ENCODE measurements around the gene GALNT16.

Gene GALNT16

DNA sequence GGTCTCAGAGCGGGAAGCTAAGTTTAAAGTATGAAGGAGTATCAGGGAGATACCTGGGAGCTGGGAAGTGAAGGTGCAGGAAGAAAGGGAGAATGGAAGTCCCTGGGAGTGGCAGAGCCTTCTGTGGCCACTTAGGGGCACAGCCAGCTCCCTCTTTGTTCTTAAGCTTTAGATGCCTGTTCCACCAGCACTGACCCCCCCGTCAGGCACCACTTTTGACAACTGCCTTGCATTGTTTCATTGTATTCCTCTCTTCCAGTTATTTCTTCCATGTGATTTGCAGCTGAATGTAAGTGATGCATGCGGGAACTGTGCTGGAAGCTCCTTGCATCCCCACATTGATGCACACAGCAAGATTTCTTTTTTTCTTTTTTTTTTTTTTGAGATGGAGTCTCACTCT lies 2.6 kb downstream of the GALNT16 start:
- H3K4me3 ChIP-seq (replicated peaks; ENCODE audit: insufficient read depth, low read length), result no peak overlapping the region
- peaks cover 11% of the 10 kb centered on the region for H3K27me3 ChIP-seq (ENCODE audit: insufficient read depth, poor library complexity, severe bottlenecking)
- no peak overlapping the region for H3K27ac ChIP-seq (replicated peaks)
- TF ChIP-seq, protein P1, sequence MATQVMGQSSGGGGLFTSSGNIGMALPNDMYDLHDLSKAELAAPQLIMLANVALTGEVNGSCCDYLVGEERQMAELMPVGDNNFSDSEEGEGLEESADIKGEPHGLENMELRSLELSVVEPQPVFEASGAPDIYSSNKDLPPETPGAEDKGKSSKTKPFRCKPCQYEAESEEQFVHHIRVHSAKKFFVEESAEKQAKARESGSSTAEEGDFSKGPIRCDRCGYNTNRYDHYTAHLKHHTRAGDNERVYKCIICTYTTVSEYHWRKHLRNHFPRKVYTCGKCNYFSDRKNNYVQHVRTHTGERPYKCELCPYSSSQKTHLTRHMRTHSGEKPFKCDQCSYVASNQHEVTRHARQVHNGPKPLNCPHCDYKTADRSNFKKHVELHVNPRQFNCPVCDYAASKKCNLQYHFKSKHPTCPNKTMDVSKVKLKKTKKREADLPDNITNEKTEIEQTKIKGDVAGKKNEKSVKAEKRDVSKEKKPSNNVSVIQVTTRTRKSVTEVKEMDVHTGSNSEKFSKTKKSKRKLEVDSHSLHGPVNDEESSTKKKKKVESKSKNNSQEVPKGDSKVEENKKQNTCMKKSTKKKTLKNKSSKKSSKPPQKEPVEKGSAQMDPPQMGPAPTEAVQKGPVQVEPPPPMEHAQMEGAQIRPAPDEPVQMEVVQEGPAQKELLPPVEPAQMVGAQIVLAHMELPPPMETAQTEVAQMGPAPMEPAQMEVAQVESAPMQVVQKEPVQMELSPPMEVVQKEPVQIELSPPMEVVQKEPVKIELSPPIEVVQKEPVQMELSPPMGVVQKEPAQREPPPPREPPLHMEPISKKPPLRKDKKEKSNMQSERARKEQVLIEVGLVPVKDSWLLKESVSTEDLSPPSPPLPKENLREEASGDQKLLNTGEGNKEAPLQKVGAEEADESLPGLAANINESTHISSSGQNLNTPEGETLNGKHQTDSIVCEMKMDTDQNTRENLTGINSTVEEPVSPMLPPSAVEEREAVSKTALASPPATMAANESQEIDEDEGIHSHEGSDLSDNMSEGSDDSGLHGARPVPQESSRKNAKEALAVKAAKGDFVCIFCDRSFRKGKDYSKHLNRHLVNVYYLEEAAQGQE (IDR thresholded peaks at IDR 0.05; ENCODE audit: insufficient replicate concordance, low read depth), result no peak
- no peak for TF ChIP-seq POLR2AphosphoS5 (IDR thresholded peaks at IDR 0.05; ENCODE audit: low read depth)
- TF ChIP-seq, protein P2, sequence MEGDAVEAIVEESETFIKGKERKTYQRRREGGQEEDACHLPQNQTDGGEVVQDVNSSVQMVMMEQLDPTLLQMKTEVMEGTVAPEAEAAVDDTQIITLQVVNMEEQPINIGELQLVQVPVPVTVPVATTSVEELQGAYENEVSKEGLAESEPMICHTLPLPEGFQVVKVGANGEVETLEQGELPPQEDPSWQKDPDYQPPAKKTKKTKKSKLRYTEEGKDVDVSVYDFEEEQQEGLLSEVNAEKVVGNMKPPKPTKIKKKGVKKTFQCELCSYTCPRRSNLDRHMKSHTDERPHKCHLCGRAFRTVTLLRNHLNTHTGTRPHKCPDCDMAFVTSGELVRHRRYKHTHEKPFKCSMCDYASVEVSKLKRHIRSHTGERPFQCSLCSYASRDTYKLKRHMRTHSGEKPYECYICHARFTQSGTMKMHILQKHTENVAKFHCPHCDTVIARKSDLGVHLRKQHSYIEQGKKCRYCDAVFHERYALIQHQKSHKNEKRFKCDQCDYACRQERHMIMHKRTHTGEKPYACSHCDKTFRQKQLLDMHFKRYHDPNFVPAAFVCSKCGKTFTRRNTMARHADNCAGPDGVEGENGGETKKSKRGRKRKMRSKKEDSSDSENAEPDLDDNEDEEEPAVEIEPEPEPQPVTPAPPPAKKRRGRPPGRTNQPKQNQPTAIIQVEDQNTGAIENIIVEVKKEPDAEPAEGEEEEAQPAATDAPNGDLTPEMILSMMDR (IDR thresholded peaks at IDR 0.05; ENCODE audit: insufficient read depth, low read length), result no peak
- no peak for TF ChIP-seq GABPA (IDR thresholded peaks at IDR 0.05; ENCODE audit: low read depth)
- TF ChIP-seq SPI1 (IDR thresholded peaks at IDR 0.05; ENCODE audit: borderline replicate concordance, low read depth), result no peak
- no peak for DNase-seq (ENCODE audit: low read depth in 1 of 2, low spot score in 1 of 2)

DNA sequence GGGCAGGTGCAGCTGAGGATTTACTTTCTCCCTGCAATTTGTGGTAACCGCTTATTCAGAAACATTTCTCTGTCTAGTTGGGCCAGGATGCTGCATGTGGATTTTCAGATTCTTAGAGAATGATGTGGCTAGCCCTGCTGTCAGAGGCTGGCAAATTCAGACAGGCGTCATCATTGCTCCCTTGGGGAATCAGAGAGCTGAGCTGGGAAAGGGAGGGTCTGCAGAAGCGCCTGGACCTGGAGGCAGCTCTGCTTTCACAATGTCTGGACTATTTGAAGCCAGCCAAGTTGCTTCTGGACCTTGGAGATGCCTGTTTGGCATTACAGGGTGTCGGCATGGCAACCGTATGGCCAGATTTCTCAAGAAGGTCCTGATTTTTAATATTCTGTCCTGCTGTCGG lies 3.4 kb downstream of the GALNT16 start:
- Histone ChIP-seq H3K4me3 (replicated peaks; ENCODE audit: insufficient read depth, low read length) (no peak overlapping the region), H3K27me3 (ENCODE audit: insufficient read depth, poor library complexity, severe bottlenecking) (peaks cover 8% of the 10 kb centered on the region), H3K27ac (replicated peaks) (no peak overlapping the region)
- DNase-seq (ENCODE audit: low read depth in 1 of 2, low spot score in 1 of 2), result no peak
- TF ChIP-seq, protein P2 (IDR thresholded peaks at IDR 0.05; ENCODE audit: insufficient read depth, low read length), result no peak
- TF ChIP-seq POLR2AphosphoS5 (IDR thresholded peaks at IDR 0.05; ENCODE audit: low read depth) (no peak), GABPA (IDR thresholded peaks at IDR 0.05; ENCODE audit: low read depth) (no peak), SPI1 (IDR thresholded peaks at IDR 0.05; ENCODE audit: borderline replicate concordance, low read depth) (no peak)
- TF ChIP-seq, protein P1 (IDR thresholded peaks at IDR 0.05; ENCODE audit: insufficient replicate concordance, low read depth), result no peak

DNA sequence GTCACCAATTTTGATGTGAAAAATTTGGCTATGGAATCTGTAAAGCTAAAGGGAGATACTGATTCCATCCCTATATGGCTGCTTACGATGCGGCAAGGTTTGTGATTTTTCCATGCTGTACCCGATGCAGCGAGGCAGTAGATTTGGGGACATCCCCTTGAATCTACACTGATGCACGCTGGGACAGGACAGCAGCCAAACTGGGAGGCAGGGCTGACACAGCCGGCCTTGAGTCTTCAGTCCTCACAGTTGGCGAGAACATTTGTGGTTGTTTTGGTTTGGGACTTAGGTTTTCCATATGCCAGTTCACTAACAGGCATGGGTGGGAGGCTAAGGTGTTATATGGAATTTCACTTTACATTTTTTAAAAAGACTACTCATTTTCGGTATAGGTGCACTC lies 3.8 kb downstream of the GALNT16 start:
- no peak for DNase-seq (ENCODE audit: low read depth in 1 of 2, low spot score in 1 of 2)
- no peak overlapping the region for H3K4me3 ChIP-seq (replicated peaks; ENCODE audit: insufficient read depth, low read length)
- H3K27me3 ChIP-seq (ENCODE audit: insufficient read depth, poor library complexity, severe bottlenecking), result peaks cover 8% of the 10 kb centered on the region
- TF ChIP-seq GABPA (IDR thresholded peaks at IDR 0.05; ENCODE audit: low read depth) (no peak), POLR2AphosphoS5 (IDR thresholded peaks at IDR 0.05; ENCODE audit: low read depth) (no peak)
- TF ChIP-seq, protein P1 (IDR thresholded peaks at IDR 0.05; ENCODE audit: insufficient replicate concordance, low read depth), result no peak
- TF ChIP-seq, protein P2 (IDR thresholded peaks at IDR 0.05; ENCODE audit: insufficient read depth, low read length), result no peak
- no peak overlapping the region for H3K27ac ChIP-seq (replicated peaks)
